ENCODE data around the gene CCDC191.

Gene CCDC191, protein sequence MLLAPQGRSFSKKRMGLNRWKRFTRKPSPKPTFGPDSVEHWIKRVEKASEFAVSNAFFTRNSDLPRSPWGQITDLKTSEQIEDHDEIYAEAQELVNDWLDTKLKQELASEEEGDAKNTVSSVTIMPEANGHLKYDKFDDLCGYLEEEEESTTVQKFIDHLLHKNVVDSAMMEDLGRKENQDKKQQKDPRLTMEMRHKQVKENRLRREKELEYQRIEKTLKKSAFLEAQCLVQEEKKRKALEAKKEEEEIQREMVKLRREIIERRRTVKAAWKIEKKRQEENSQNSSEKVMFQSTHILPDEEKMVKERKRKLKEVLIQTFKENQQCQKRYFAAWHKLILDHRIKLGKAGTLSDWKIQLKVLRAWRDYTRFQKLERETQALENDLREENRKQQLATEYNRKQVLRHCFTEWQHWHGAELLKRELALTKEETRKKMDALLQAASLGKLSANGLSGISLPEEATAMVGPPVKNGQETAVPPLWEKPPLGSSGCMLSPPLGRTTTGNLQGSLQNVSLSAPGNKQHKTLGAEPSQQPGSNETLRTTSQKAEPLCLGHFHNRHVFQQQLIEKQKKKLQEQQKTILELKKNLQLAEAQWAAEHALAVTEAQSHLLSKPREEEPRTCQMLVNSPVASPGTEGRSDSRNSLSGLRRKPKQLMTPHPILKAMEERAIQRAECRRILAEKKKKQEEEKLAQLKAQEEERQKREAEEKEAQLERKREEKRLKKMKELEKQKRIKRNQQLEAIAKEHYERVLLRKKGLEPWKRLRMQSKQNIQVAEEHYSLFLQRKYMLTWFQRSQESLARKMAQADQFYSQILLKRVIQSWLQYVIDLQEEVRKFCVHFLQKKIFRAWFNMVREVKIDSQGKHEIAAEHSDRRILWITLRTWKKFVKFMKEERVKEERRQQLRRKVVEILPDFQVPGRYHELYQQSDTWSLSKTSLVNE

DNA sequence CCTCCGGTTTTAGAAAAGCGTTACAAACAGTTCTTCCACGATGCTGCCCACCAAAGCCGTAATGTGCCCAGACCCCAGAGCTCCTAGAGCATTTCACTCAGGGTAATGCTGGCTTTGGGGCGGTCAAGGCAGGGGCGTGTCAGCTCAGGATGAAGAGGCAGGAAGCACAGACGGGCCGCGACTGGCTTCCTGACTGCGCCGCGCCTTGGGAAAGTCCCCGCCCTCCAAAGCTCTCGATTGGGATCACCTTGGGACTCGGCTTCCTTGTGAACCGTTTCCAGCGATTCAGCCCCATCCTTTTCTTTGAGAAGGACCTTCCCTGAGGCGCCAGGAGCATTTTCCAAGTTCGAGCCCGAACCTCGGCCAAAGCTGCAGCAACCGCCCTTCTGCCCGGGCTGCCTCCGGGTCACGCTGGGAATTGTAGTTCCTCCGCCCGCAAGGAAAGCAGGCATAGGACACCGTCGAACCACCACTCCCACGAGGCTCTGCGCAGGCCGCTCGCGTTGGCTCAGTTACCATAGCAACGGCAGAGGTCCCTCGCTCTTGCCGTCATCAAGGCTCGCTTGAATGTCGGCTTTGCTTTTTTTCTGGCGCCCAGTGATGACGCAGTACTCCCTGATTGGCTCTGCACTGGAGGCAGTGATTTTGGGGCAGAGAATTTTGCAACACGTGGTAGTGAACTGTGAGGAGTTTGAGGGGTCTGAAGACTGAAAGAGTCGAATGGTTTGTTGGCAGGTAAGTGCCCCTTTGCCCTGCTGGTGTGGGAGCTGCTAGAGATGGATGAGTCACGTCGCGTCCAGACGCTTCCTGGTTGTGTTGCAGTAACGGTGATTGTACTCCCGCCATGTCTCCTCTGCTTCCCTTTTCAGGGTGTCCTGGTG is at the start of gene CCDC191, which contains the start of gene QTRT2:
CCDC191 (minus strand) TSS at position 397 of the 881 bp plus-strand sequence; CDS start at position 337, 60 bp downstream.
QTRT2 (plus strand) TSS at position 608 of the 881 bp plus-strand sequence. CDS start 8,521 bp downstream, outside the sequence.
- DNase-seq, result peak; percentile 96 to 97

DNA sequence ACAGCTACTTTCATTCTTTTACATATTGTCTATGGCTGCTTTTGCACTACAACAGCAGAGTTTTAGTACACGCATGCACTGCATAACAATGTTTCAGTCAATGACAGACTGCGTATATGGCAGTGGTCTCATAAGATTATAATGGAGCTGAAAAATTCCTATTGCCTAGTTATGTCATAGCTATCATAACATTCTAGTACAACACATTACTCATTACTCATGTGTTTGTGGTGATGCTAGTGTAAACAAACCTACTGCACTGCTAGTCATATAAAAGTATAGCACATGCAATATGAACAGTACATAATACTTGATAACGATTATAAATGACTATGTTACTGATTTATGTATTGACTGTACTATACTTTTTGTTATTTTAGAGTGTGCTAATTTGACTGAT is 48.1 kb upstream of the CCDC191 start:
- DNase-seq, result no peak

DNA sequence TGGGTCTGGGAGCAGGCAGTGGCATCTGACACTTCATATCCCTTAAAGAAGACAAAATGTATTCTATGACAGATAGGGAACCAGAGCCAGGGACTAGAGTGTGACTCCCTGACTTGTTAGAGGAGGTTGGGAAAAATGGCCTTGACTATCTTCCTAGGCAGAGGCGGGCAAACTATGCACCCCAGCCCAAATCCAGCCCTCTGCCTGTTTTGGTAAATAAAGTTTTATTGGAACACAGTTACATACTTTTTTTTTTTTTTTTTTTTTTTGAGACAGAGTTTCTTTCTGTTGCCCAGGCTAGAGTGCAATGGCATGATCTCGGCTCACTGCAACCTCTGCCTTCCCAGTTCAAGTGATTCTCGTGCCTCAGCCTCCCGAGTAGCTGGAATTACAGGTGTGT is 47.5 kb upstream of the CCDC191 start:
- DNase-seq, result no peak

DNA sequence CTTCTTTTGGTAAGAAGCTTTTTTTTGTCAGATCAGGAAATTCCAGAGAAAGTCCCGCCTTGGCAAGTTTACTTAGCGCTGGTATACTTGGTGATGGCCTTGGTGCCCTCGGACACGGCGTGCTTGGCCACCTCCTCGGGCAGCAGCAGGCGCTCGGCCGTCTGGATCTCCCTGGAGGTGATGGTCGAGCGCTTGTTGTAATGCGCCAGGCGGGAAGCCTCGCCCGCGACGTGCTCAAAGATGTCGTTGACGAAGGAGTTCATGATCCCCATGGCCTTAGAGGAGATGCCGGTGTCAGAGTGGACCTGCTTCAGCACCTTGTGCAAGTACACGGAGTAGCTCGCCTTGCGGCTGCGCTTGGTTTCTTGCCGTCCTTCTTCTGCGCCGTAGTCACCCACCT is 46.9 kb upstream of the CCDC191 start:
- DNase-seq, result no peak

DNA sequence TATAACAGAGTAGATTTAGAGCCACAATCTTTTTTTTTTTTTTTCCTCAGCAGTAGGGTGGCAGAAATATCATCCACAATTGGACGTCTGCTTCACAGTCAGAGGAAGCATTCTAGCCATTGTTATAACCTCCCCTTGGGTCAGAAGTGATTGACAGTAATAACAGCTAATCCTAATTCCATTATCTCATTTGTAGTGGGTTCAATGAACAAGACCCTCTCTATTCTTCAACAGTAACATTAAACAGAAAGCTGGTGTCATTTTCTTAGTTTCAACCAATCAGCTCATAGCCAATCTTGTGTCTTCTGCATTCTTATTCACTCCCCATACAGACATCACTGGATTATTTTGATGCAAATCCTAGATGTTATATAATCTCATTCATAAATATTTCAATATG is 44.8 kb upstream of the CCDC191 start:
- DNase-seq, result no peak

DNA sequence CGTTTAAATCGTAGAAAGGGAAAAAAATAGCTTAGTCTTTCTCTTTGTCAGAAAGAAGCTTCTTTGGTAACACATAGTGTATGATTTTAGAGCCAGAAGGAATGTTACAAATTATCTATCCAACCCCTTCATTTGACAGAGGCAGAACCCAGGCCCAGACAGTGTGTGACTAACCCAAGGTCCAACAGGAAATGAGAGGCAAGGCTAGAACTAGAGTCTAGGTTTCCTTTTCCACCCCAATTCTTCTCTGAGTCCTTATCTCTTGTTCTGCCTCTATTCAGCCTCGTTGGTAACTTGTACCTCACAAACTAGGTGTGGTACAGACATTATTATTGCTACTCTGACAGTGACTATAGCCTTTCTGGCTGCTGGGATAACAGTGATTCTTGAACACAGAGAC is 39.5 kb upstream of the CCDC191 start:
- no peak for DNase-seq

DNA sequence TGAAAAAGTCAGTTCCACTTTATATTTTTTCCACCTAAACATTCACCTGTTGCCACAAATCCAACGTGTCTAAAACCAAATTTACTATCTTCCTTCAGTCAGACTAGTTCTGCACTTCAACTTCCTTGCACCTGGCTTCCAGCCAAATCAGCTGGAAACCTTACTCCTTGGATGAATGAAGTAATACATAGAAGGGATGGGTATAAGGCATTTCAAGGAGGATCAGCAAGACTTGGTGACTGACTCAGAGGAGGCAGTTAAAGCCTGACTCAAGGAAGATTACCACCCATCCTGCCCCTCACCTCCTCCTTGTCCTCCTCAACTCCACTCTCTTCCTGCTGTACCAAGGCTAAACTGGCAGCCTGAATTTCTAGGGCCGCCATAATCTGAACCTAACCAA is 37.3 kb upstream of the CCDC191 start:
- DNase-seq, result no peak

DNA sequence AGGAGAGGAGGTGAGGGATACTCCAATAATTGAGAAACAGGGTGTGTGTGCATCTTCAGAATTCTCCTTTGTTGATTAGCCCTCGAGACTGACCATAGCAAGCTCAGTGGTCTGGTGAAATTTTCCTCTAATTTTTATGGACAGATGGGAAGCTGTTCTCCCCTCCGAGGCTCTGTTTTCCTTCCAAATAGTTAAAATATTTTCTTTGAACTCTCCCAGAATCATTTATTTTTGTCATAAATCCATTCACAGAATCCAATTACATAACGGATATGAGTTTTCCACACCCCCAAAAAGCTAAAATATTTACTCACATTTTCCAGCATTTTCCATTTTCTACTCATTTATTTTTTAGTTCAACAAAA is 36.7 kb upstream of the CCDC191 start:
- DNase-seq, result no peak

DNA sequence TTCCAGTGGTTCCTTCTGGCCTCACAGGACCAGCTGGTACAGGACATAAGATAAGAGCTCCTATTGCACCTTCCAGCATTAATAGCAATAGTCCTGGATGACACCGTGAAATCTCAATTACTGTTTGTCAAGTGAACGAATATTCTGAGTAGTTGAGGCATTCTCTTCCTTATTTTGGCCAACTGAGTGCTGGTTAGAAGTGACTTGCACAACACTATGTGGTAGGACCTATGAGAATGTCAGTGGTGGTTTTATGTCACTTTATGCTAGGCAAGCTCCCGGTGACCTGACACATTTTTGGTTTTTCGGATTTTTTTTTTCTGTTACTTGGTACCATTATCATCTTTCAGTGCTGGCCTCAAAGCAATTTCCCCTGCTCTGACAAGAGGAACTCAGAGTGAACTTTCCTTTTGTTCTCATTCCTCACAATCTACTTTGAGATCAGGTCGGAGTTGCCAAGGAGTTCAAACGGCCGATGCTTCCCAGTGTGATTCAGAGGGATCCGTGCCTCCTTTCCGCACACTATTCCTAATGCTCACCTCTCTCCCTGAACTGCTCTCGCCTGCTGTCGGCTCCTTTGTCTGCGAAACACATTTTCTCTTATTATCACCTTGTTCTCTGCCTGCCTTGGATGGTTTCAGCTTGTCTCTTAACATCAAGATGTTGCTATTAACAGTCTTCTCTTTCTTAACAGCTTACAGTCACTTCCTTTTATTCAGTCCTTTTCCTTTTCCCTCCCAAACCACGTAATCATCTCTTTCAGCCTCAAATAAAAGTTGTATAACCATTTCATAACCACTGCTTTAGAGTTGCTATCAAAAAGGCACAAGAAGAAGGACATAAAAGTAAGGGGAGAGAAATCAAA is 36.1 kb upstream of the CCDC191 start:
- DNase-seq, result no peak

DNA sequence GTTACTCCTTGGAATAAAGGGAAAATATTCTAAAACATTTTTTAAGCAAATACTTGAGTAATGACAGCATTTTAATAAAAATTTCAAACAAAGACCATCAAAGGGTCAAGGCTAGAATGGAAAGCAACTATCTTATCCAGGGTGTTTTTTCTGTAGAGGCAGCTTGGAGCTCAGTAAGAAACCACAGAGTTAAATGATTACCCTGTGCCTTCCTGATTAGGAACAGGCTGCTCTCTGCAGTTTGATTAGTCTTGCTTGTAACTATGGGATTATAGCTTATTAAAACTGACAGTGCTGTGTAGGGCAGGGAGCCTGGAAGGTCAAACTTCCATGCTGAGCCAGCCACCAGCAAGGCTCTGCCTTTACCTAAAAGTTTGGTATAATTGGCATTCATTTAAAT is 33.3 kb upstream of the CCDC191 start:
- DNase-seq, result no peak

DNA sequence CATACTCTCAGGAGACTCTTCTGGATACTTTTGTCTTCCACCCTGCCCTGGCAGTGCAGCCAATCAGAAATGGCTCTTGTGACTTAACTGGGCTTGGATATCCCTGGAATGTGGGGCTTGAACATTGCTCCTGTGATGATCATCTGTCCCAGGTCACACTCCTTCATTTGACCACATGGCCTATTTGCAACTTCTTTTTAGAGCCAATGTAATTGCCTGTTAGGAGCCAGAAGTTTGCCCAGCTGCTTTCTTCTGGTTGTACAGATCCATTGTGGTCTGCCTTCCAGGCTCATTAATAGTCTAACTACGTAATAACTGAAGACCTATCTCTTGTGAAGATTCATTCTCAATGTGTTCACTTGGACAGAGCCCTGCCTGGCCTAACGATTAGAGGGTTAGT is 30.0 kb upstream of the CCDC191 start:
- DNase-seq, result no peak

DNA sequence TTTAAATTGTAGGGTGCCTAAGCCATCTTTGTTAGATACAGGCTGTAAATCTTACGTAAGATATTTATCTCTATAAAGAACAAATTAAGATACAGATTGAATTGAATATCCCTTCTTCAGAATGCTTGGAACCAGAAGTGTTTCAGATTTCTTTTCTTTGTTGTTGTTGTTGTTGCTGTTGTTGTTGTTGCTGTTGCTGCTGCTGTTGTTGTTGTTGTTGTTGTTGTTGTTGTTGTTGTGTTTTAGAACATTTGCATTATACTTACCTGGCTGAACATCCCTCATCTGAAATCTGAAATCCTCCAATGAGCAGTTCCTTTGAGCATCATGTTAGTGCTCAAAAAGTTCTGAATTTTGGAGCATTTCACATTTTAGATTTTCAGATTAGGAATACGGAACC is 26.8 kb upstream of the CCDC191 start:
- DNase-seq, result no peak

DNA sequence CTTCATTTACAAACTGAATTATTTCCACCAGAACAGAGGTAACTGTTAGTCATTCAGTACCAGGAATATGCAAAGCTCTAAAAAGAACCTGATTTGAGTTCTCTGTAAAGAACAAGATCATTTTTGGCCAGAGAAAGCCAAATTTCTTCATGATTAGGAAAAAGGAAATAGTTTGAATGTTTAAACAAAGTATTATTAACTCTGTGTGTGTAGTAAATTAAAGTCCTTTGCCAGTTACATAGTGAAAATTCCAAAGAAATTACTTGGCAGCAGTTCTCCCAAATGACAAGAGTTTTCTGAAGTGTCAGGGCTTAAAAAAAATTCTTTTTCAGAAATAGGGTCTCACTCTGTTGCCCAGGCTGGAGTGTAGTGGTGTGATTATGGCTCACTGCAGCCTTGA is 24.7 kb upstream of the CCDC191 start:
- no peak for DNase-seq

DNA sequence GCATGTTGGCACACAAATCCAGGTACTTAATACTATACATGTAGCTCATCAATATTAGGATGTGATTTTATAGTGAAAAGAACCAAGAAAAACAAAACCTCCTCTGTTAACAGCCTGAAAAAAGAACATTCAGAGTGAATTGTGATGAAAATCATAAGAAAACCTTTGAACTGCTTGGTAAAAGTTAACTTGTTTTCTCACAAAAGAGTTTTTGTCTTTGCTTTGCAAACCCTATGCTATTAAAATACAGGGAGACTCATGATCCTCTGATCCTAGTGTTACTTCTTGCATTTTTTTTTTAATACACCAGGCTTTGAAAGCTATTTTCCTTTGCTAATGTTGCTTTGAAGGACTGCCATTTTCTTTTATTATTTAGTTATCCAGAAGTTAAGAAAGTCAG is 23.9 kb upstream of the CCDC191 start:
- no peak for DNase-seq

DNA sequence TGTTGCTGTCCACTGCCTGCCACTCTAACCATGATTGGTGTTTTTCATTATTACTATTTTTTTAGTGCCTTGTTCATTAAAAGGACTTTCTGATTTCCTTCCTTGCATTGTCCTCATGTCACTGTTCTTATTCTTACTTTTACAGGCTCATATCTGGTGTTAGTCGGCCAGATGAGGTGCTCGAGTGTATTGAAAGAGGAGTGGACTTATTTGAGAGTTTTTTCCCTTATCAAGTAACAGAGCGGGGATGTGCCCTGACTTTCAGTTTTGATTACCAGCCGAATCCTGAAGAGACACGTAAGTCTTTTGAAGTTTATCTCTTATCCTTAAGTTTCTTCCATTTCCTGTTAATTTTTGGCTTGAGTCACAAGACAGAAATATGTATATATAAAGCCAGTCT is 23.4 kb upstream of the CCDC191 start:
- no peak for DNase-seq

DNA sequence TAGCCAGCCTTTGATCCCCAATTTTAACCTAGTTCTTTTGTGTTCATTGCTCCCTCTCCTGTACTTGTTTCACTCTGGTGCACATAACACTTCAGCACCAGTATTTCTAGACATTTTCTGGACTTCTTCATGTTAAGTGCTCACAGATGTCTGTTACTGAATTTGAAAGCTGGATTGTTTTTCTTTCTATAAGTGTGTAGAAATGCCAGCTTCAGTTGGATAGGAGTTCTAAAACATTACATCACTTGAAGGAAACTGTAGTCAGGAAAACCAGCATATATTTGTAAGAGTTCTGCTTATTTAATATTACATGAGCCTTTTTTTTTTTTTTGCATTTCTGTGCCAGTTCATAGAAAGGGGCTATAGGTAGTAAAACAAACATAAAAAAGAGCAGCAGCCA is 21.8 kb upstream of the CCDC191 start:
- no peak for DNase-seq

DNA sequence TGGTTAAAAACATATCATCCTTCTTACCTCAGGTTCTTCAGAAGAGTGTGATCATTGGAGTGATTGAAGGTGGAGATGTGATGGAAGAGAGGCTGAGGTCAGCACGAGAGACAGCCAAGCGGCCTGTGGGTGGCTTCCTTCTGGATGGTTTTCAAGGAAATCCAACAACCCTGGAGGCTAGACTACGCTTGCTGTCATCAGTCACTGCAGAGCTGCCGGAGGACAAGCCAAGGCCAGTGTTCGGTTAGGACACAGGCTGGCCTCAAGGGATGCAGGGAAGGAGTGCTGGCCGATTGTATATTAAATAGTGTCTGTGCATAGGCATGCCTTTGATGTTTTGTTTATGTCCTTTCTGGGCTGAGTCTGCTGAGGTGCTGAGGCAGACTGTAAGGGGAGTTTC is 20.4 kb upstream of the CCDC191 start:
- DNase-seq, result no peak

DNA sequence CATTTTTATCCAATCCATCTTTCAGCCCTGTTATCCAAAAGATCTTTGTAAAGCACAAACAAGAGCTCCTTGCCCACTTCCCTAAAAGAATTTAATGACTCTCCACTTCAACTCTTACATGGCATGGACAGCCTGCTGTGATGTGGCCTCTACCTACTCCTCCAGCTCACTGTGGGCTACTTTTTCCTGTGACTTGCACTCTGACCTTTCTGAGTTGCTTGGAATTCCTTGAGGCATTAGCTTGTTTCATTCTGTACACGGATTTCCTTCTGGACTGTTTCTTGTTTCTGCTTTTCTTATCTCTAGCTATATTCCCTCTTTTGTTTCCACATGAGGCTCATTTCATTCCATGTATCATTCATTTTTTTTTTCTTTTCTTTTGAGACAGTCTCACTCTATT is 15.5 kb upstream of the CCDC191 start:
- DNase-seq, result no peak

DNA sequence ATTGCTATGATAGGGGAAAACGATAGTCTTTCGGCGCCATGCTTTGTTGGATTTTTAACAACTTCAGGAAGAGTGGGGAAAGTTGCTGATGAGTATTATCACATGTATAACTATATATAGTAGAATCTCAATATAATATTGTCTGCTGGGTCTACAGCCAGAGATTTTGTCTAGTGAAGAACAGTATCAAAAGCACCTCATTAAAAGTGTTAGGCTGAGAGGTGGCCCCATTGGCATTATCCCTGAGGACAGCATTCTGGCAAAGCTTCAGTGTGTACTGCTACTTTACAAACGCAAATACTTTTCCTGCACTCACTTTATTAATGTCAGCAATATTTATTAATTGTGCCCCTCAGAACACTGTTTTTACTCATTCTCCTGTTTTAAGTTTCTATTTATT is 12.0 kb upstream of the CCDC191 start:
- DNase-seq, result no peak

DNA sequence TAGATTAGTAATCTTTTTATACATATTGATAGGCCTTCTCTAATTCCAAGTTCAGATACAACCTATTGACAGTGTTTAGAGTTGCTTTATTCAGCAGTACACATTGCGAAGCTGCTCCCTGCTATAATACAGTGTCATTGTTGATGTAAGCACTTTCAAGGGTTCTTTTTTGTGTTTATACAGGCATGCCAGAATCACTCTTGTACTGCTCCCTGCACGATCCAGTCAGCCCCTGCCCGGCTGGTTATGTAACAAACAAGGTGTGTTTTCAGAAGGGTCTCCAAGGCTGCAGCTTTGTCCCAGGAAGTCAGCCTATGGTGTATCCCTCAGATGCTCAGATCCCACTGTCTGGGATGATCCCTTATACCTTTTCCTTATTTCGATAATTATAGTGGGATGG is 11.5 kb upstream of the CCDC191 start:
- DNase-seq, result no peak

DNA sequence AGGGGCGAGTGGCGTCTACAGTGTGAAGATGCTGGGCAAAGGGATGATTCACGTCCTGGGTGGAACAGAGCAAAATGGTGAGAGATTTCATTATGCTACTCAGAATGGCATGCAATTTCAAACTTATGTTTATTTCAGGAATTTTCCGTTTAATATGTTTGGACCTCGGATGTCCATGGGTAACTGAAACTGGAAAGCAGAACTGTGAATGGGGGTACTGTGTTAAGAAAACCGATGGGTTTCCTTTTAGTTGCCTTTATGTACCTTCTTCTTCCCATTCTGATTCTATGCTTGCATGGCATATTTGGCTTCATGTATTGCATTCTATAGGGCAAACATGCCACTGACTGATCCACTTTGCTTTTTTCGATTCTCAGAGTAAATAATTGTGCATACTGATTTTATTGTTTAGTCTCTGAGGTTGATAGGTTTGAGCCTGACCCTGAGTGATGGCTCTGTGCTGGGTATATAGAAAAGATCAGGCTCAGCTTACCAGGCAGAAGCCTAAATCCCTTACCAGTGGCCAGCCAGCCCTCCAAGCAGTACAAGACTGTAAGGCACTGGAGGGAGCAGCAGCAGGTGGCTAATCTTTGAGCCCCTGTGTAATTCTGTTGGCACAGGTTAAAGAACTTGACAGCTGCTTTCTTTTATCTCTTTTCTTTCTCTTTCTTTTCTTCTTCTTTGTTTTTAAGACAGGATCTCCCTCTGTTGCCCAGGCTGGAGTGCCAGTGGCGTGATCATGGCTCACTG is 4.8 kb upstream of the CCDC191 start:
- DNase-seq, result no peak
